Esophagus muscularis mucosa (tissue), 4 donors: ENCODE results near the gene SLCO6A1. TPM values are rescaled to one million over a fixed set of nuclear protein-coding genes. Genes with fewer than 3 reads are reported as not detected.
"Not testable (repeated sequence)": the region's sequence is repeated elsewhere in the genome, so short reads cannot be mapped to it uniquely, and the experiment has no call there.

ENCODE experiments used
- DNase-seq: peaks from one replicate; pipeline ENCODE4 v3.0.0-alpha.2; 2017; ENCODE audit errors: extremely low spot score
- H3K27ac ChIP-seq, 4 donors: fragments of 200-600 bp; sonication (generic); replicated peaks in 1 of 4; 1 replicate in 3 of 4; 2 replicates in 1 of 4; pipeline ENCODE4 v1.5.1; 2016 to 2019; ENCODE audit warnings: mild to moderate bottlenecking in 1 of 4
- H3K27me3 ChIP-seq, 4 donors: fragments of 200-600 bp; sonication (generic); one replicate each; pipeline versions ENCODE4 v1.5.1 to v1.6.0; 2016 to 2019
- H3K36me3 ChIP-seq, 4 donors: fragments of 200-600 bp; sonication (generic); one replicate each; pipeline ENCODE4 v1.5.1; 2016 to 2019
- H3K4me1 ChIP-seq, 4 donors: fragments of 200-600 bp; sonication (generic); one replicate each; pipeline ENCODE4 v1.5.1; 2016 to 2019
- H3K4me3 ChIP-seq, 4 donors: fragments of 200-600 bp; sonication (generic); 1 replicate in 2 of 4; 2 replicates in 2 of 4; pipeline ENCODE4 v1.5.1; 2016 to 2019; ENCODE audit warnings: mild to moderate bottlenecking in 4 of 4, moderate library complexity in 1 of 4
- H3K9me3 ChIP-seq, 4 donors: fragments of 200-600 bp; sonication (generic); 1 replicate in 3 of 4; 2 replicates in 1 of 4; pipeline ENCODE4 v1.5.1; 2016 to 2019
- CTCF ChIP-seq, 3 experiments: fragments of 200-600 bp in 2 of 3; fragments of 450-650 bp in 1 of 3; sonication (generic) in 2 of 3; IDR thresholded peaks; one replicate each; pipeline ENCODE4 v1.5.1; 2017 to 2019; ENCODE audit warnings: antibody characterized with exemption in 3 of 3, mild to moderate bottlenecking in 2 of 3, moderate library complexity in 1 of 3
- EP300 ChIP-seq: sonication (generic); formaldehyde crosslinking; IDR thresholded peaks from one replicate; pipeline ENCODE4 v1.6.1; 2017; ENCODE audit warnings: antibody characterized with exemption
- POLR2A ChIP-seq: fragments of 450-650 bp; IDR thresholded peaks from one replicate; pipeline ENCODE4 v1.6.1; 2017; ENCODE audit warnings: antibody characterized with exemption, moderate library complexity, mild to moderate bottlenecking, low read depth
- POLR2AphosphoS5 ChIP-seq, 2 donors: sonication (generic); formaldehyde crosslinking; IDR thresholded peaks; one replicate each; pipeline ENCODE4 v1.6.1; 2017; ENCODE audit warnings: antibody characterized with exemption in 2 of 2
- WGBS: methylation state at CpG from one replicate; pipeline ENCODE4 v1.1.5; 2018; 5-methylcytosine and 5-hydroxymethylcytosine counted together
- intact Hi-C: fragments of 100-400 bp; cut with DNase I; formaldehyde crosslinking; loops from one replicate; pipeline ENCODE4 v1.15.1; 2023
- total RNA-seq, 4 donors: library from RNA; depleted of rRNA; stranded (reverse); fragments of >200 nt; gene quantifications; one replicate each; pipeline versions ENCODE4 v1.1.0 to v1.2.1, GENCODE V29; 2016

SLCO6A1 gene
- total RNA-seq, 4 donors from 2014 or later: not detected

- WGBS: 67% methylated on average over 1 of the region's 1 CpG
- Histone ChIP-seq H3K9me3 (no peaks in the 10 kb centered on the region), H3K36me3 (no peaks in the 10 kb centered on the region), H3K4me3 (no peak overlapping the region), H3K27me3 (no peaks in the 10 kb centered on the region), H3K27ac (no peak overlapping the region), H3K4me1 (peaks cover 0 to 5% (median 0%) of the 10 kb centered on the region in 4 donors)
- intact Hi-C loops: no loop called here
- no peak for DNase-seq
- no peak for TF ChIP-seq POLR2A
- no peak for TF ChIP-seq EP300
- no peak for TF ChIP-seq POLR2AphosphoS5 (IDR thresholded peaks at IDR 0.05)
- no peak for TF ChIP-seq CTCF (IDR thresholded peaks at IDR 0.05)
These were observed 28.7 kb upstream of the SLCO6A1 start for GRCh38 chr5:102527547-102527946.

DNA sequence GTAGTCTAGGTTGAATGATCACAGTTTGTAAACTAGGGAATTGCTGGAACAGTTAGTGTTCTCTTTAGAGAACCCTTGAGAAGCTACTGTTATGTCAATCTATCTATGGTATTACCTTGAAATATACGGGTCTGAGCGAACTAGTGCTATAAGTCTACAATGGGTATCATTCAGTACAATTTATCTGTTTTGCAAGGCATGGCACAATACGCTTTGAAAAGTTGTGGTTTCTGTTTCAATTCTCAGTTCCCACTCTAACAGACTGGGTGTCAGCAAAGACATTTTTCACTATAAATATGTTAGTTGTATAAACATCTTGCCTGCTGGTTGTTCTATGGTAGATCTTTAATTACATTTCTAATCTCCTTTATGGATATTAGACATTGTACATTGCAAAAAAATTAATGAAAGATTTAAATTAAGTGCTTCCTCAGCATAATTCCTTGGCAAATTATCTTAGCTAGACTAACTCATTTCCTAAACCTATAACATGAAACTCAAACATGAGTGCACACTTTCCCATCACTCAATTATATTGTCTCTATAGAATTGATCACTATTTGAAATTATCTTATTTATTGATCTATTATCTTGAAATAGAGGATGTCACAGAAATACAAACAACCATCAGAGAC is 24.9 kb upstream of the SLCO6A1 start:
- TF ChIP-seq CTCF (IDR thresholded peaks at IDR 0.05): no peak
- Histone ChIP-seq H3K36me3 (no peaks in the 10 kb centered on the region), H3K27me3 (no peaks in the 10 kb centered on the region), H3K4me1 (peaks cover 0 to 3% (median 0%) of the 10 kb centered on the region in 4 donors), H3K4me3 (no peak overlapping the region), H3K27ac (no peak overlapping the region), H3K9me3 (no peaks in the 10 kb centered on the region)
- WGBS: 67% methylated on average over 3 of the region's 3 CpGs
- intact Hi-C loops: no loop called here
- no peak for DNase-seq

- DNase-seq: no peak
- TF ChIP-seq EP300: no peak
- TF ChIP-seq CTCF (IDR thresholded peaks at IDR 0.05): no peak
- no peak for TF ChIP-seq POLR2A
- TF ChIP-seq POLR2AphosphoS5 (IDR thresholded peaks at IDR 0.05): no peak
- peaks cover 0 to 4% (median 0%) of the 10 kb centered on the region in 4 donors for H3K4me1 ChIP-seq
- no peaks in the 10 kb centered on the region for H3K27me3 ChIP-seq
- WGBS: 37% methylated on average over 4 of the region's 4 CpGs
- no peaks in the 10 kb centered on the region for H3K9me3 ChIP-seq
- no peaks in the 10 kb centered on the region for H3K36me3 ChIP-seq
- no peak overlapping the region for H3K4me3 ChIP-seq
- no peak overlapping the region for H3K27ac ChIP-seq
- intact Hi-C loops: no loop called here
These were observed 12.9 kb upstream of the SLCO6A1 start for GRCh38 chr5:102511666-102512065.

DNA sequence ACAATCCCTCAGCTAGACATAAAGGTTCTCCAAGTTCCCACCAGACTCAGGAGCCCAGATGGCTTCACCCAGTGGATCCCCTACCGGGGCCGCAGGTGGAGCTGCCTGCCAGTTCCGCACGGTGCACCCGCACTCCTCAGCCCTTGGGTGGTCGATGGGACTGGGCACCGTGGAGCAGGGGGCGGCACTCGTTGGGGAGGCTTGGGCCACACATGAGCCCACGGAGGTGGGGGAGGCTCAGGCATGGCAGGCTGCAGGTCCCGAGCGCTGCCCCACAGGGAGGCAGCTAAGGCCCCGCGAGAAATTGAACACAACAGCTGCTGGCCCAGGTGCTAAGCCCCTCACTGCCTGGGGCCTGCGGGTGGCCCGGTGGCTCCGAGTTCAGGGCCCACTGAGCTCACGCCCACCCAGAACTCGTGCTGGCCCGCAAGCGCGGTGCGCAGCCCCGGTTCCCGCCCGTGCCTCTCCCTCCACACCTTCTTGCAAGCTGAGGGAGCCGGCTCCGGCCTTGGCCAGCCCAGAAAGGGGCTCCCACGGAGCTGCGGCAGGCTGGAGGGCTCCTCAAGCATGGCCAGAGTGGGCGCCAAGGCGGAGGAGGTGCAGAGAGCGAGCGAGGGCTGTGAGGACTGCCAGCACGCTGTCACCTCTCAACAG is 7.4 kb downstream of the SLCO6A1 start:
- intact Hi-C loops, H3K9me3 ChIP-seq, H3K27ac ChIP-seq, DNase-seq, H3K36me3 ChIP-seq, H3K4me3 ChIP-seq, H3K4me1 ChIP-seq, H3K27me3 ChIP-seq: not testable (repeated sequence)
- WGBS: 100% methylated on average over 7 of the region's 35 CpGs

GRCh38 chr5:102483736-102484135 is 15.1 kb downstream of the SLCO6A1 start:
- Histone ChIP-seq H3K27ac (no peak overlapping the region), H3K9me3 (no peaks in the 10 kb centered on the region), H3K27me3 (no peaks in the 10 kb centered on the region), H3K4me3 (no peak overlapping the region), H3K4me1 (no peaks in the 10 kb centered on the region), H3K36me3 (no peaks in the 10 kb centered on the region)
- TF ChIP-seq POLR2AphosphoS5 (IDR thresholded peaks at IDR 0.05) (no peak), CTCF (IDR thresholded peaks at IDR 0.05) (no peak), POLR2A (no peak), EP300 (no peak)
- 55% methylated on average over 2 of the region's 2 CpGs for WGBS
- intact Hi-C loops: no loop called here
- DNase-seq: no peak
